Retinal pigment epithelial cell (primary cell): ENCODE results near the gene MYL6B.
A peak's percentile ranks its signal among the peaks of the same experiment; 100 is the strongest.

Experiments used
- DNase-seq: peaks from one replicate; pipeline ENCODE4 v3.0.0-alpha.2; 2010; ENCODE audit warnings: low read depth
- H3K4me3 ChIP-seq: 2 replicates; pipeline ENCODE4 v1.5.1; 2011; ENCODE audit warnings: mild to moderate bottlenecking, low read length, control low read depth, moderate library complexity
- CTCF ChIP-seq: conservative IDR thresholded peaks from 2 replicates; pipeline ENCODE4 v1.5.1; 2011; ENCODE audit warnings: low read depth, low read length, control low read depth, inconsistent platforms

Gene MYL6B

GRCh38 chr12:56178347-56178746 lies 26.0 kb downstream of the MYL6B start:
- no peak for DNase-seq
- no peak for TF ChIP-seq CTCF
- H3K4me3 ChIP-seq, result no peak overlapping the region

GRCh38 chr12:56186957-56187356 lies 34.6 kb downstream of the MYL6B start:
- no peak overlapping the region for H3K4me3 ChIP-seq
- no peak for DNase-seq
- no peak for TF ChIP-seq CTCF

DNA sequence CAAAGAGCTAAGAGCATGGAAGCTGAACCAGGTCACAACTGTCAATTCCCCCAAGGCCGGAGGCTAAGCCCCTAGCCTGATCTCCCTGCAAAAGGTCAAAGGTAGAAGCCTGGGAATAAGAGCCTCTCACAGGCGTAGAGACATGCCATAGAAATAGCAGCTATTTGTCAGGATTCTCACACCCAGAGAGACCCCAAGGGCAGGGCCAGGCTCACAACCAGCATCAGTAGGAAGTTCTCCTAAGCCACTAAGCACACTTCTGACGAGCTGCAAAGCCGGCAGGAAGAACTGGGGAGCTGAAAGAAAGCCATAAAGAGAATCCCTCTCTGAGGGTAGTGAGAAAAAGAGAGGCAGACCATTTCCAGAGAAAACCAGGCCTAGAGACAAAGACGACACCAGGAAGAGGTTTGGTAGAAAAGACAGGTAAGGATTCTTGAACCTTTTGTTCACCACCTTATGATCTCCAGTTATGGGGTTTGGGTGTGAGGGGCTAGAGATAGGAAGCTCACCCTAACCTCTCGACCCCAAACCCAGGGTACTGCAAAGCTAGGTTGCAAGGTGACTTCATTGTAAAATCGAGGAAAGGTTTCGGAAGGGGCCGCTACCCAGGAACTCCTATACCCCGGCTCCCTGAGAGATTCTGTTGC lies 35.9 kb downstream of the MYL6B start:
- DNase-seq, result no peak
- H3K4me3 ChIP-seq, result peak overlapping the region; percentile 85
- TF ChIP-seq CTCF, result no peak

GRCh38 chr12:56188778-56189098 lies 36.4 kb downstream of the MYL6B start:
- TF ChIP-seq CTCF, result no peak
- DNase-seq, result no peak

GRCh38 chr12:56189099-56189917 lies 36.9 kb downstream of the MYL6B start, which contains the start of gene SMARCC2:
Gene SMARCC2, minus strand, starts transcription at chr12:56189483. Its CDS starts 22 bp downstream, at chr12:56189461.
- H3K4me3 ChIP-seq, result peak within 1 kb of the TSS; percentile 93
- TF ChIP-seq CTCF, result peak; percentile 67
- DNase-seq, result peak; percentile 39

More at GRCh38 chr12:56188778-56189098, 36.4 kb downstream of the MYL6B start:
- peak overlapping the region; percentile 85 for H3K4me3 ChIP-seq

DNA sequence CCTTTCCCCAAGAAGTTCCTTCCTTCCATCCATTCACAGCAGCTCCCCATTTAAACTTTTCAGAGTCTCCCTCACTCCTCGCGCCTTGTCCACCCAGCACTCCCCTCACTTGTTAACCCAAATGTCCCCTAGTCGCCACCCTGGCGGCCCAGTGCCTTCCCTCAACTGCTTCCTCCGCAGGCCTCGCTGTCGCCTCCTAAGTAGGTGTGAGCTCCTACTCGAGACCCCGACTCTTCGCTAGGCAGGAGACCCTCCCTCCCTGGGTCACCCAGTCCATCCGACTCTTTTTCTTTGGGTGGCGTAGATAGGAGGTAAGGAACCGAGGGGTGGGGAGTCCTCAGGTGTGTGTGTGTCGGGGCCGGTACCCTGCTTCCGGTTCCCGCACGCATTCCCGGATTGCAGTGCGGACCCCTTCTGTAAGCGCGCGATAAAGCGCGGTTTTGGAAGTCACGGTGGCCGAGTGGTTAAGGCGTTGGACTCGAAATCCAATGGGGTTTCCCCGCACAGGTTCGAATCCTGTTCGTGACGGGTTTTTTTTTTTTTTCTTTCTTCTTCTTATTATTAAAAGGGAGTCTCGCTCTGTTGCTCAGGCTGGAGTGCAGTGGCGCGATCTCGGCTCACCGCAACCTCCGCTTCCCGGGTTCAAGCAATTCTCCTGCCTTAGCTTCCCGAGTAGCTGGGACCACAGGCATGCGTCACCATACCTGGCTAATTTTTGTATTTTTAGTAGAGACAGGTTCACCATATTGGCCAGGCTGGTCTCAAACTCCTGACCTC lies 37.7 kb downstream of the MYL6B start:
- no peak for TF ChIP-seq CTCF
- peak; percentile 32 for DNase-seq
- peak overlapping the region; percentile 93 for H3K4me3 ChIP-seq
